HepG2 (cell line): ENCODE results near the gene GTF3A. TPM values are rescaled to one million over a fixed set of nuclear protein-coding genes. Genes with fewer than 3 reads are reported as not detected.

ENCODE experiments used
- ATAD3A ChIP-seq: sonication (generic); formaldehyde crosslinking; IDR thresholded peaks from 2 replicates; pipeline ENCODE4 v1.4.0; 2020; ENCODE audit warnings: missing genetic modification reagents
- ISX ChIP-seq: sonication (generic); formaldehyde crosslinking; conservative IDR thresholded peaks from 2 replicates; pipeline ENCODE4 v1.5.0; 2020; ENCODE audit warnings: missing genetic modification reagents
- JUN ChIP-seq: sonication (generic); formaldehyde crosslinking; IDR thresholded peaks from 2 replicates; pipeline ENCODE4 v1.4.0; 2020; ENCODE audit warnings: mild to moderate bottlenecking, missing genetic modification reagents
- KDM5B ChIP-seq: sonication (generic); formaldehyde crosslinking; IDR thresholded peaks from 2 replicates; pipeline ENCODE4 v1.4.0; 2020; ENCODE audit warnings: missing genetic modification reagents, mild to moderate bottlenecking, borderline replicate concordance
- PHF5A ChIP-seq: IDR thresholded peaks from one replicate; pipeline ENCODE4 v1.6.1; 2018; ENCODE audit warnings: low read depth, missing genetic modification reagents; ENCODE audit not compliant: unreplicated experiment
- ZNF75D ChIP-seq: sonication (generic); formaldehyde crosslinking; IDR thresholded peaks from 2 replicates; pipeline ENCODE4 v1.8.1; 2023; ENCODE audit warnings: missing genetic modification reagents, mild to moderate bottlenecking, borderline replicate concordance
- polyA plus RNA-seq, 8 experiments: library from polyadenylated mRNA; depleted of rRNA in 3 of 8; stranded (reverse) in 7 of 8; unstranded in 1 of 8; fragments of >200 nt; fragmentation: Illumina TruSeq in 4 of 8; extraction: Trizol in 4 of 8; gene quantifications; 2 replicates each; pipeline versions ENCODE4 v1.2.1 to v1.2.3, GENCODE V29; 2011 to 2016; ENCODE audit warnings: low read depth in 4 of 8, missing spikeins in 1 of 8, mixed read lengths in 1 of 8; ENCODE audit not compliant: insufficient read depth in 1 of 8
- total RNA-seq, 5 experiments: library from RNA; depleted of rRNA; stranded (reverse); fragments of >200 nt; fragmentation: Illumina TruSeq; extraction: Trizol; gene quantifications; 2 replicates each; pipeline ENCODE4 v1.2.3, GENCODE V29; 2016; ENCODE audit warnings: low read depth in 1 of 5
- TF ChIP-seq, protein P1 (sequence below): sonication (generic); formaldehyde crosslinking; IDR thresholded peaks from 2 replicates; pipeline ENCODE4 v1.4.0; 2020; ENCODE audit warnings: mild to moderate bottlenecking, missing genetic modification reagents
- TF ChIP-seq, protein P2 (sequence below): IDR thresholded peaks from 2 replicates; pipeline ENCODE4 v1.6.1; 2012; ENCODE audit warnings: inconsistent platforms
- TF ChIP-seq, protein P3 (sequence below): sonication (generic); formaldehyde crosslinking; IDR thresholded peaks from 2 replicates; pipeline ENCODE4 v1.8.0; 2022; ENCODE audit warnings: missing genetic modification reagents, low read depth, mild to moderate bottlenecking, borderline replicate concordance
- TF ChIP-seq, protein P4 (sequence below): sonication (generic); formaldehyde crosslinking; IDR thresholded peaks from 2 replicates; pipeline ENCODE4 v1.4.0; 2020; ENCODE audit warnings: missing genetic modification reagents
- TF ChIP-seq, protein P5 (sequence below): IDR thresholded peaks from 2 replicates; pipeline ENCODE4 v1.6.1; 2016; ENCODE audit warnings: missing compliant biosample characterization, missing genetic modification reagents, borderline replicate concordance
- TF ChIP-seq, protein P6 (sequence below), 2 experiments: sonication (generic) in 1 of 2; formaldehyde crosslinking in 1 of 2; IDR thresholded peaks; 2 replicates each; pipeline versions ENCODE4 v1.5.1 to v1.6.1; 2011 to 2020; ENCODE audit warnings: borderline replicate concordance in 1 of 2, low read depth in 1 of 2, low read length in 1 of 2, mild to moderate bottlenecking in 1 of 2, missing genetic modification reagents in 1 of 2, moderate library complexity in 1 of 2

The GTF3A gene
- total and polyA plus RNA-seq, 2 of the 13 experiments (the other 11 are each of a cell fraction or from before 2014, with no cell fraction given): 42.1 to 176 TPM

DNA sequence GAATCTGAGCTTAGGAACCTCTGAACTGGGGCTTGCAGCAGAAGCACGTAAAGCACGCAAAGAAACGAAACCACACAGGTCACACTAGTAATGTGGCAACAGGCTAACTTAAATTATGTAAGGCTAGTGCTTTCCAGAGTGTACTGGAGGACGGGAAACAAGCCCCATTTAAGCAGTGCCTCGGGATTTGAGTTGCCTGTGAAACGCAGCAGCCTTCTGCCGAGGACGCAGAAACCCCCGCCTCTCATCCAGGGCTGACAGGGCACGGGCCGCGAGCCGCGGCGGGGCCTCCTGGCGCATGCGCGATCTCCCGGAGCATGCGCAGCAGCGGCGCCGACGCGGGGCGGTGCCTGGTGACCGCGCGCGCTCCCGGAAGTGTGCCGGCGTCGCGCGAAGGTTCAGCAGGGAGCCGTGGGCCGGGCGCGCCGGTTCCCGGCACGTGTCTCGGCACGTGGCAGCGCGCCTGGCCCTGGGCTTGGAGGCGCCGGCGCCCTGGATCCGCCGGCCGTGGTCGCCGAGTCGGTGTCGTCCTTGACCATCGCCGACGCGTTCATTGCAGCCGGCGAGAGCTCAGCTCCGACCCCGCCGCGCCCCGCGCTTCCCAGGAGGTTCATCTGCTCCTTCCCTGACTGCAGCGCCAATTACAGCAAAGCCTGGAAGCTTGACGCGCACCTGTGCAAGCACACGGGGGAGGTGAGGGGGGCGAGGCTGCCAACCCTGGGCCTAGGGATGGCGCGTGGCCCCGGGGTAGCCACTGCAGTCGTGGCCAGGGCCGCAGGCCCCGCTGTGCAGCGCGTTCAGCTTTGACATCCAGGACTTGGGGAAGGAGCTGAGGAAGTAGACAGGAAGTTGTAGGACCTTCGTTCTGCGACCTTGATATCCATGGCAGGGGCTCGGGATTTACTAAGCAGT is at the start of gene GTF3A (continued):
- TF ChIP-seq, protein P1, sequence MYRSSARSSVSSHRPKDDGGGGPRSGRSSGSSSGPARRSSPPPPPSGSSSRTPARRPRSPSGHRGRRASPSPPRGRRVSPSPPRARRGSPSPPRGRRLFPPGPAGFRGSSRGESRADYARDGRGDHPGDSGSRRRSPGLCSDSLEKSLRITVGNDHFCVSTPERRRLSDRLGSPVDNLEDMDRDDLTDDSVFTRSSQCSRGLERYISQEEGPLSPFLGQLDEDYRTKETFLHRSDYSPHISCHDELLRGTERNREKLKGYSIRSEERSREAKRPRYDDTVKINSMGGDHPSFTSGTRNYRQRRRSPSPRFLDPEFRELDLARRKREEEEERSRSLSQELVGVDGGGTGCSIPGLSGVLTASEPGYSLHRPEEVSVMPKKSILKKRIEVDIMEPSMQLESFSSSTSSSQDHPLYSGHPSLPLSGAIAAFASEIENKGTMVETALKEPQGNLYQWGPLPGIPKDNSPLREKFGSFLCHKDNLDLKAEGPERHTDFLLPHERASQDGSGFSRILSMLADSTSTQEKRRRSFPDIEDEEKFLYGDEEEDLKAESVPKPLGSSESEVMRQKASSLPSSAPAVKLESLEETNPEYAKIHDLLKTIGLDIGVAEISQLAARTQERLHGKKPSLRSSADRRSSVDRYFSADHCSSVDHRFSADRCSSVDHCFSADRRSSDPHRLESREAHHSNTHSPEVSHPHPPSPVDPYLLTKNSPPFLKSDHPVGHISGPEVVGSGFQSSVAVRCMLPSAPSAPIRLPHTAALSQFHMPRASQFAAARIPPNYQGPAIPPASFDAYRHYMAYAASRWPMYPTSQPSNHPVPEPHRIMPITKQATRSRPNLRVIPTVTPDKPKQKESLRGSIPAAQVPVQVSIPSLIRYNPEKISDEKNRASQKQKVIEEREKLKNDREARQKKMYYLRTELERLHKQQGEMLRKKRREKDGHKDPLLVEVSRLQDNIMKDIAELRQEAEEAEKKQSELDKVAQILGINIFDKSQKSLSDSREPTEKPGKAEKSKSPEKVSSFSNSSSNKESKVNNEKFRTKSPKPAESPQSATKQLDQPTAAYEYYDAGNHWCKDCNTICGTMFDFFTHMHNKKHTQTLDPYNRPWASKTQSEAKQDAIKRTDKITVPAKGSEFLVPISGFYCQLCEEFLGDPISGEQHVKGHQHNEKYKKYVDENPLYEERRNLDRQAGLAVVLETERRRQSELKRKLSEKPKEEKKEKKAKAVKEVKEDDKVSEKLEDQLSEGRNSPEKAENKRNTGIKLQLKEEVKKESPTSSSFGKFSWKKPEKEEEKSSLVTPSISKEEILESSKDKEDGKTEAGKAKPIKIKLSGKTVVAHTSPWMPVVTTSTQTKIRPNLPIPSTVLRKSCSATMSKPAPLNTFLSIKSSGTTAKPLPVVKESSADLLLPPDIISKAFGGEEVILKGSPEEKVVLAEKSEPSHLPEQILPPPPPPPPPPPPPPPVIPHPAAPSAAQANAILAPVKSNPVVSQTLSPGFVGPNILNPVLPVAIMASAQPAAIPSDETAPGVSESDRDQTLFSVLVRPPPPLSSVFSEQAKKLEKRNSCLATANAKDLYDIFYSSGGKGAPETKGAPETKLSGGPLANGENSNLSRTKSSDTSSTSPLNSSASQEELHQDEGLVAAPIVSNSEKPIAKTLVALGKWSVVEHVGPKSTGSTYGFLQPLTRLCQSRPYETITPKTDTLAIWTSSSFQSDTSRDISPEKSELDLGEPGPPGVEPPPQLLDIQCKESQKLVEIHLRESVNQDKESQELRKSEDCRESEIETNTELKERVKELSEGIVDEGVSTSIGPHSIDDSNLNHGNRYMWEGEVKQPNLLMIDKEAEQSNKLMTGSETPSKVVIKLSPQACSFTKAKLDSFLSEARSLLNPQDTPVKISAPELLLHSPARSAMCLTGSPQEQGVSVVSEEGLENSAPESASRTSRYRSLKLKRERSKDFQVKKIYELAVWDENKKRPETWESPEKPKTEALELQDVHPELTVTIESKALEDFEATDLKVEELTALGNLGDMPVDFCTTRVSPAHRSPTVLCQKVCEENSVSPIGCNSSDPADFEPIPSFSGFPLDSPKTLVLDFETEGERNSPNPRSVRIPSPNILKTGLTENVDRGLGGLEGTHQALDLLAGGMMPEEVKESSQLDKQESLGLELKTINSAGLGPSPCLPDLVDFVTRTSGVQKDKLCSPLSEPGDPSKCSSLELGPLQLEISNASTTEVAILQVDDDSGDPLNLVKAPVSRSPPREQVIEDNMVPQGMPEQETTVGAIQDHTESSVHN (CRISPR knock-in tag): no peak
- no peak for TF ChIP-seq ATAD3A (CRISPR knock-in tag)
- no peak; the same call in 1 of the 2 replicates for TF ChIP-seq ZNF75D (CRISPR knock-in tag)
- peak; percentile 55 for TF ChIP-seq PHF5A (CRISPR knock-in tag)
- TF ChIP-seq KDM5B (CRISPR knock-in tag): peak; percentile 100
- TF ChIP-seq, protein P2, sequence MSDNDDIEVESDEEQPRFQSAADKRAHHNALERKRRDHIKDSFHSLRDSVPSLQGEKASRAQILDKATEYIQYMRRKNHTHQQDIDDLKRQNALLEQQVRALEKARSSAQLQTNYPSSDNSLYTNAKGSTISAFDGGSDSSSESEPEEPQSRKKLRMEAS: peak; percentile 99
- TF ChIP-seq JUN (CRISPR knock-in tag): 0 out of 2 replicates have a peak, but pooled peaks have one; percentile 37
- TF ChIP-seq, protein P3, sequence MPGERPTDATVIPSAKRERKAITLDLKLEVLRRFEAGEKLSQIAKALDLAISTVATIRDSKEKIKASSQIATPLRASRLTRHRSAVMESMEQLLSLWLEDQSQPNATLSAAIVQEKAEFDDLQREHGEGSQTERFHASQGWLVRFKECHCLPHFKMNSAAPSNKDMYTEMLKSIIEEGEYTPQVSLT (CRISPR knock-in tag): no peak
- TF ChIP-seq, protein P4, sequence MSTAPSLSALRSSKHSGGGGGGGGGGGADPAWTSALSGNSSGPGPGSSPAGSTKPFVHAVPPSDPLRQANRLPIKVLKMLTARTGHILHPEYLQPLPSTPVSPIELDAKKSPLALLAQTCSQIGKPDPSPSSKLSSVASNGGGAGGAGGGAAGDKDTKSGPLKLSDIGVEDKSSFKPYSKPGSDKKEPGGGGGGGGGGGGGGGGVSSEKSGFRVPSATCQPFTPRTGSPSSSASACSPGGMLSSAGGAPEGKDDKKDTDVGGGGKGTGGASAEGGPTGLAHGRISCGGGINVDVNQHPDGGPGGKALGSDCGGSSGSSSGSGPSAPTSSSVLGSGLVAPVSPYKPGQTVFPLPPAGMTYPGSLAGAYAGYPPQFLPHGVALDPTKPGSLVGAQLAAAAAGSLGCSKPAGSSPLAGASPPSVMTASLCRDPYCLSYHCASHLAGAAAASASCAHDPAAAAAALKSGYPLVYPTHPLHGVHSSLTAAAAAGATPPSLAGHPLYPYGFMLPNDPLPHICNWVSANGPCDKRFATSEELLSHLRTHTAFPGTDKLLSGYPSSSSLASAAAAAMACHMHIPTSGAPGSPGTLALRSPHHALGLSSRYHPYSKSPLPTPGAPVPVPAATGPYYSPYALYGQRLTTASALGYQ (CRISPR knock-in tag): peak; percentile 23; the same call in 1 of the 2 replicates
- no peak for TF ChIP-seq ISX (CRISPR knock-in tag)
- TF ChIP-seq, protein P5, sequence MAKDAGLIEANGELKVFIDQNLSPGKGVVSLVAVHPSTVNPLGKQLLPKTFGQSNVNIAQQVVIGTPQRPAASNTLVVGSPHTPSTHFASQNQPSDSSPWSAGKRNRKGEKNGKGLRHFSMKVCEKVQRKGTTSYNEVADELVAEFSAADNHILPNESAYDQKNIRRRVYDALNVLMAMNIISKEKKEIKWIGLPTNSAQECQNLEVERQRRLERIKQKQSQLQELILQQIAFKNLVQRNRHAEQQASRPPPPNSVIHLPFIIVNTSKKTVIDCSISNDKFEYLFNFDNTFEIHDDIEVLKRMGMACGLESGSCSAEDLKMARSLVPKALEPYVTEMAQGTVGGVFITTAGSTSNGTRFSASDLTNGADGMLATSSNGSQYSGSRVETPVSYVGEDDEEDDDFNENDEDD: peak; percentile 96
- TF ChIP-seq, protein P6, sequence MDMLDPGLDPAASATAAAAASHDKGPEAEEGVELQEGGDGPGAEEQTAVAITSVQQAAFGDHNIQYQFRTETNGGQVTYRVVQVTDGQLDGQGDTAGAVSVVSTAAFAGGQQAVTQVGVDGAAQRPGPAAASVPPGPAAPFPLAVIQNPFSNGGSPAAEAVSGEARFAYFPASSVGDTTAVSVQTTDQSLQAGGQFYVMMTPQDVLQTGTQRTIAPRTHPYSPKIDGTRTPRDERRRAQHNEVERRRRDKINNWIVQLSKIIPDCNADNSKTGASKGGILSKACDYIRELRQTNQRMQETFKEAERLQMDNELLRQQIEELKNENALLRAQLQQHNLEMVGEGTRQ (IDR thresholded peaks at IDR 0.05; ENCODE audit: low read depth, low read length): 0 out of 2 replicates have a peak, but pooled peaks have one; percentile 23
- TF ChIP-seq, protein P6 (CRISPR knock-in tag; IDR thresholded peaks at IDR 0.05; ENCODE audit: borderline replicate concordance): no peak
